Inflammatory macrophage treated with lipopolysaccharide for 4 hours (primary cell): ENCODE data around the gene ZNF791.
"Not testable (repeated sequence)": the region's sequence is repeated elsewhere in the genome, so short reads cannot be mapped to it uniquely, and the experiment has no call there.

Experiments
- DNase-seq: peaks from one replicate; pipeline ENCODE4 v3.0.0-alpha.2; 2020

ZNF791 gene

DNA sequence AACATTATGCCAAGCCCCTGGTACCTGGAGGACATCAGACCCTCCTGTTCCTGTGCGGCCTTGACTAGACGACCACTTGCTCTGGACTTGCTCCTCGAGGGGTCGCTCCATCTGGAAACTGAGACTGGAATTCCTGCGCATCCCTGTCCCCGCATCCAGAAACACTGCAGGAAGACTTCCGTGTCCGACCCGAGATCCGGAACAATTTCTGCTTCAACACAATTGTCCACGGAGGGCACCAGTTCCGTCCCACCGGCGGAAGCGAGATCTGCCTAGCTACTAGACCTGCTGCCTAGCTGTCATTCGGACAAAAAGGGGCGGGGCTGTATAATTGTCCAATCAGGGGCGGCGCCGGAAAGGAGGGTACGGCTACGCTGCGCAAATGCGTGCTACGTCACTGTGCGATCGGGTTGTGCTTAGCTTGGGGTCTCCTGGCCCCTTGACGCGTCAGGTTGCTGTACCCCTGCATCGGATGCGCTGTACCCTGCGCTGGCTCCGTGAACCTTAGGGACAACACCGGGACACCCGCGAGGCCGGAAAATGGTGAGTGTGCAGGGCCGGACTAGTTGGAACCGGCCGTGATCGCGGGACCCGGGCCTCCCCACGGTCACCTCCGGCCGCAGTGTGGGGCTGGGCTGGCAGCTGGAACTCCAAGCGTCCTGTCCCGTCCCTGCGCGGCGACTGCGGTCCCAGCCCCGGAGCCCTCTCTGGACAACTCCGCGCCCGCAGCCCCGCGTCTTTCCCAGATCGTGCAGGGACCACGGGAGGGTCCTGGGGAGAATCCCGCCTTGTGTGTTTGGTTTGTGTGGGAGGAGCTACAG, at the start of gene ZNF791, which contains the start of gene ZNF490:
ZNF791 (plus strand) TSS at position 381 of the 821 bp plus-strand sequence; CDS start at position 541, 160 bp downstream.
ZNF490 (minus strand) TSS at position 274 of the 821 bp plus-strand sequence; CDS start at position 141, 133 bp downstream.
- DNase-seq, result peak; percentile 99

- peak; percentile 74 for DNase-seq
Observed at GRCh38 chr19:12564016-12564664, 46.6 kb upstream of the ZNF791 start.

DNA sequence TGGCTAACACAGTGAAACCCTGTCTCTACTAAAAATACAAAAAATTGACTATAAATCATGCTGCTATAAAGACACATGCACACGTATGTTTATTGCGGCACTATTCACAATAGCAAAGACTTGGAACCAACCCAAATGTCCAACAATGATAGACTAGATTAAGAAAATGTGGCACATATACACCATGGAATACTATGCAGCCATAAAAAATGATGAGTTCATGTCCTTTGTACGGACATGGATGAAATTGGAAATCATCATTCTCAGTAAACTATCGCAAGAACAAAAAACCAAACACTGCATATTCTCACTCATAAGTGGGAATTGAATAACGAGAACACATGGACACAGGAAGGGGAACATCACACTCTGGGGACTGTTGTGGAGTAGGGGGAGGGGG, 44.3 kb upstream of the ZNF791 start:
- not testable (repeated sequence) for DNase-seq

DNA sequence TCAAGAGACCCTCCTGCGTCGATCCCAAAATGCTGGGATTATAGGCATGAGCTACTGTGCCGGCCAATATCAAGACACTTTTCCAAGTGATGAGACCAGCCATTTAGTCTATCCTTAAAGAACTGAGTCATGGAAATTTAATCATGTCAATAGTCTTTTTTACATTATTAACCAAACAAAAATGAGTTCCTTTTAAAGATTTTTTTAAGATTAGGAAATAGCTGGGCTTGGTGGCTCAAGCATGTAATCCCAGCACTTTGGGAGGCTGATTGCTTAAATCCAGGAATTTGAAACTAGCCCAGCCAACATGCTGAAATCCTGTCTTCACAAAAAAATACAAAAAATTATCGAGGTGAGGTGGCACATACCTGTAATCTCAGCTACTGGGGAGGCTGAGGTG, 42.8 kb upstream of the ZNF791 start:
- DNase-seq, result no peak

GRCh38 chr19:12574036-12574435, 36.7 kb upstream of the ZNF791 start:
- no peak for DNase-seq

DNA sequence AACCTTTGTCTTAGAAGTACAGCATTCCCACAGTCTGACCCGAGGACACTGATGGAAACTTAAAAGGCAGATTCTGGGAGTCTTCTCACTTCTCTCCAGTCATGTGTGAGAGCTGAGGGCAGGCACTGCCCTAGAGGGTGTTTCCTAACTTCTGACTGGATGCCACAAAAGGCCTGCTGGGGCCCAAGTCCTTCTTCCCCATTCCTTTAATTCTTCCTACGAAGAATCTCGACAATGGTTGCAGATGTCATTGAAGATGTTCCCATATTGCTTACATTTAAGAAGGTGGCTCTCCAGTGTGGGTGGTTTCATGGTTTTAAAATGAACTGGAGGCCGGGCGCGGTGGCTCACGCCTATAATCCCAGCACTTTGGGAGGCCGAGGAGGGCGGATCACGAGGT, 32.1 kb upstream of the ZNF791 start:
- no peak for DNase-seq

- no peak for DNase-seq
Observed at GRCh38 chr19:12580180-12580694, 30.5 kb upstream of the ZNF791 start.

GRCh38 chr19:12581100-12581499, 29.6 kb upstream of the ZNF791 start:
- DNase-seq, result no peak

DNA sequence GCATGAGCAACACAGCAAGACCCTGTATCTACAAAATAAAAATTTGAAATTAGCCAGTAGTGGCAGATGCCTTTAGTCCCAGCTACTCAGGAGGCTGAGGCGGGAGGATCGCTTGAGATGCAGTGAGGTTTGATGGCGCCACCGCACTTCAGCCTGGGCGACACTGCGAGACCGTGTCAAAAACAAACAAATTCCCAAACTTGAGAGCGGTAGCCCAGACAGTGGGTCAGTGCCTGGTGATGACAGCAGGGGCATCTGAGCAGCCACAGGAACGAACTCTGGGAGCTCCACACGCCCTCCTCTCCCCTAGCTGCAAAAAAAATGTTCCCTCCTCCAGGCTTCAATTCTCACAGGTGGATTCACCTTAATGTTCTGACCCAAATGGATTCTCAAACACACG, 14.2 kb upstream of the ZNF791 start:
- DNase-seq, result no peak

GRCh38 chr19:12596927-12597548, 13.7 kb upstream of the ZNF791 start:
- no peak for DNase-seq

DNA sequence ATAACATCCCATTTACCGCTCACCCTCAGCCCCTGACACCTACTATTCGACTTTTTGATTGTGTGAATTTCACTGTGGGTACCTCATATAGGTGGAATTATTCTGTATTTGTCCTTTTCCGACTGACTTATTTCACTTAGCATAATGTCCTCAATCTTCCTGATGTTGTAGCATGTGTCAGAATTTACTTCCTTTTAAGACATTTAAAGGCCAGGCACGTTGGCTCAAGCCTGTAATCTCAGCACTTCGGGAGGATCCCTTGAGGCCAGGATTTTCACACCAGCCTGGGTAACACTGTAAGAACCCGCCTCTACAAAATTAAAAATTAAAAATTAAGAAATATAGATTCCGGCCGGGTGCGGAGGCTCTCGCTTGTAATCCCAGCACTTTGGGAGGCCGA, 13.1 kb upstream of the ZNF791 start:
- DNase-seq, result no peak

DNA sequence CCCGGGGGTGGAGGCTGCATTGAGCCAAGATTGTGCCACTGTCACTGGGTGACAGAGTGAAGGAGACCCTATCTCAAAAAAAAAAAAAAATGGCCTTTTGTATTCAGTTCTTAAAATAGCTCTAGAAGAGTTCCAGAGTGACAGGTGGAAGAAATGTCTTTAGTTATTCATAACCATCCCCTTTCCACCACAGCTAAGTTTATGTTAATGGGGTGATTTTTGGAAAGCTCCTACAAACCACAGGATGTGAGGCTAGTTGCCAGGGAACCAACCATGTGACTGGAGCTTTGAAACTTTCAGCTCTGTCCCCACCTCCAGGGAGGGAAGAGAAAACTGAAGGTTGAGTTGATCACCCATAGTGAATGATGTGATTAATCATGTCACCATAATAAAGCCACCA, 7.0 kb upstream of the ZNF791 start:
- DNase-seq, result no peak

- peak; percentile 23 for DNase-seq
Observed at GRCh38 chr19:12606796-12607195, 3.9 kb upstream of the ZNF791 start.

- peak; percentile 10 for DNase-seq
Observed at GRCh38 chr19:12607631-12608030, 3.1 kb upstream of the ZNF791 start.

DNA sequence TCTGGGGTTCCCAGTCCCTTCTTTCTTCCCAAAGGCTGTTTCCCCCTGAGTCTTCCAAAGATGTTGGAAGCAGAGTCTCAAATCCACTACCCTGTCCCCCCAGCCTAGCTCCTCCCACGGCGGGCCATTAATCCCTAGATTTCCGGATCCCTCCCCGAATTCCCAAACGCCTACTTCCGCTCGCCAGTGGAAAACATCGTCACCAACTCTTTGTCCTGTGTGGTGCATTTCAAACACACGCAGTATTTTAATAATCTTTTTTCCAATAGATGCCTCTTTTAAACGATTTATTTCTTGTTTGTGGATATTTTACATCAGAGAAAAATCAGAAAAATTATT, 610 bp downstream of the ZNF791 start:
- DNase-seq, result peak; percentile 24

DNA sequence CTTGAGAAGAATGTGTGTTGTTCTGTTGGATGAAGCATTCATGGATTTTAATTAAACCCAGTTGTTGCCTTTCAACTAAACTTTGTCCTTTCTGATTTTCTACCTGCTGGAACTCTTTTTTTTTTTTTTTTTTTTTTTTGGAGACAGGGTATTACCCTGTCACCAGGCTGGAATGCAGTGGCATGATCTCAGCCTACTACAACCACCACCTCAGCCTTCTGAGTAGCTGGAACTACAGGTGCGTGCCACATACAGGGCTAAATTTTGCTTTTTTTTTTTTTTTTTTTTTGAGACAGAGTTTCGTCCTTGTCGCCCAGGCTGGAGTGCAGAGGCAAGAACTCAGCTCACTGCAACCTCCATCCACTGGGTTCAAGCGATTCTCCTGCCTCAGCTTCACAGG, 6.9 kb downstream of the ZNF791 start:
- DNase-seq, result no peak

GRCh38 chr19:12621253-12622024, 10.7 kb downstream of the ZNF791 start:
- peak; percentile 61 for DNase-seq

DNA sequence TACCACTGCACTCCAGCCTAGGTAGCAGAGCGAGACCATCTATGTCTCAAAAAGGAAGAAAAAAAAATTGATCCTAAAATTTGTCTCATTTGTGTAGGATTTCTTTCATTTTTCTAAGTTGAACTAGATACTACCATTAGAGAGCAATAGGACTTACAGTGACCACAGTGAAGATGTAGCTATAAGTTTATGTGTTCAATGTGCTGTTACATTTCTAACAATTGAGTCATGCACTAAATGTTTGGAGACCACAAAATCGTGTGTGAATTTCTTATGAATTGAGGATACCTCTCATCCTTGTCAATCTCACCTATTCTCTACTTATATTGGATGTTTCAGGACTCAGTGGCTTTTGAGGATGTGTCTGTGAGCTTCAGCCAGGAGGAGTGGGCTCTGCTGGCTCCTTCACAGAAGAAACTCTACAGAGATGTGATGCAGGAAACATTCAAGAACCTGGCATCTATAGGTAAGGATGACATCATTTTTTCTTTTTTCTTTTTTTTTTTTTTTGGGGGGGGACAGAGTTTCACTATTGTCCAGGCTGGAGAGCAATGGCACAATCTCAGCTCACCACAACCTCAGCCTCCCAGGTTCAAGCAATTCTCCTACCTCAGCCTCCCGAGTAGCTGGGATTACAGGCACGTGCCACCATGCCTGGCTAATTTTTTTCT, 12.8 kb downstream of the ZNF791 start:
- no peak for DNase-seq

DNA sequence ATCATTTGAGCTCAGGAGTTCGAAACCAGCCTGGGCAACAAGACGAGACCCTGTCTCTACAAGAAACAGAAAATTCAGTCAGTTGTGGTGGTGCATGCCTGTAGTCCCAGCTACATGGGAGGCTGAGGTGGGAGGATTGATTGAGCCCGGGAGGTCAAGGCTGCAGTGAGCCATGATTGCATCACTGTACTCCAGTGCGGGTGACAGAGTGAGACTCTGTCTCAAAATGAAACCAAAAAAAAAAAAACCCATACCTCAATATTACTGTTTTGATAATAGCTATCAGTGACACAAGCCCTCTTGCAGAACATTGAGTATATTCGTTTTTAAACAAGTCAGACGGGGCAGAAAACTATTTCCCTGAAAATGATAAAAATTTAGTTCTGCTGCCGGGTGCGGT, 16.2 kb downstream of the ZNF791 start:
- DNase-seq, result no peak

GRCh38 chr19:12628040-12629022, 17.6 kb downstream of the ZNF791 start:
- DNase-seq, result no peak

- no peak for DNase-seq
Observed at GRCh38 chr19:12629215-12629614, 18.5 kb downstream of the ZNF791 start.
